ENCODE results near the gene TMEM52. TPM values are rescaled to one million over a fixed set of nuclear protein-coding genes. Genes with fewer than 3 reads are reported as not detected.

Gene TMEM52
- total RNA-seq, 4 donors from 2014 or later, result 1.4 to 6.3 (median 4.2) TPM; not detected in 1

DNA sequence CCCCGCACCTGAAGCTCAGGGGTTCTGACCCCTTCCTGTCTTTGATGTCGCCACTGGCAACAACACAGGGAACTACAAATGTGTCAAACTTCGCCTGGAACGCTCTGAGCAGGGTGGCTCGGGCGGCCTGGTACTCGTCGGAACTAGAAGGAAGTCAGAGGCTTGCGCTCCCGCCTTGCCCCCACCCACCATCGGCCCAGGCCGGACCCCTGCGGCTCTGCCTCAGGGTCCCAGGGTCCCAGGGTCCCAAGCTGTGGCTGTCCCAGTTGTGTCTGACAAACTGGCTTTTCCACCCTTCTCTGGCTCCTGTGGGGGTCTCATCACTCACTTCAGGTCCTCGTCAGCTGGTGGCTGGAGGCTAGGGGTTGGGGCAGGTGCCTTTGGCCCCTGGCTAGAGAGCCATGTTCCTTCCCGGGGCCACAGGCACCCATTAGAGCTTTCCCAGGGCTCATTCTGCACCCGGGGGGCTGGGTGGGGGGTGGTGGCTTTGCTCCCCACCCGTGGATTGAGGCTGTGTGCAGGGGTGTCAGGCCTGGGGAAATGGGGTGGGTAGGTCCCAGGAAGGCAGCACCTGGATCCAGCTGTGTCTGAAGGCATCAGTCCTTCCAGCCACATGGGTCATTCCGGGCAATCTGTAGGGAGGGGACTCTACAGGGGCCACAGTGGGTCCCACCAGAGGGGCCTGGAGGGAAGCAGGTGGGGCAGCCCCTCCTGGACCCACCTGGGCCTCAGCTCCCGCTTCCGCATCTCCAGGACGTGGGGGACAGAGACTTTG lies 8.0 kb upstream of the TMEM52 start:
- WGBS, result 92% methylated on average over 9 of the region's 21 CpGs
- intact Hi-C loops (cut with DNase I), result no loop called here
- no peak for TF ChIP-seq EP300 (IDR thresholded peaks at IDR 0.05)
- TF ChIP-seq, protein P1, sequence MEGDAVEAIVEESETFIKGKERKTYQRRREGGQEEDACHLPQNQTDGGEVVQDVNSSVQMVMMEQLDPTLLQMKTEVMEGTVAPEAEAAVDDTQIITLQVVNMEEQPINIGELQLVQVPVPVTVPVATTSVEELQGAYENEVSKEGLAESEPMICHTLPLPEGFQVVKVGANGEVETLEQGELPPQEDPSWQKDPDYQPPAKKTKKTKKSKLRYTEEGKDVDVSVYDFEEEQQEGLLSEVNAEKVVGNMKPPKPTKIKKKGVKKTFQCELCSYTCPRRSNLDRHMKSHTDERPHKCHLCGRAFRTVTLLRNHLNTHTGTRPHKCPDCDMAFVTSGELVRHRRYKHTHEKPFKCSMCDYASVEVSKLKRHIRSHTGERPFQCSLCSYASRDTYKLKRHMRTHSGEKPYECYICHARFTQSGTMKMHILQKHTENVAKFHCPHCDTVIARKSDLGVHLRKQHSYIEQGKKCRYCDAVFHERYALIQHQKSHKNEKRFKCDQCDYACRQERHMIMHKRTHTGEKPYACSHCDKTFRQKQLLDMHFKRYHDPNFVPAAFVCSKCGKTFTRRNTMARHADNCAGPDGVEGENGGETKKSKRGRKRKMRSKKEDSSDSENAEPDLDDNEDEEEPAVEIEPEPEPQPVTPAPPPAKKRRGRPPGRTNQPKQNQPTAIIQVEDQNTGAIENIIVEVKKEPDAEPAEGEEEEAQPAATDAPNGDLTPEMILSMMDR (IDR thresholded peaks at IDR 0.05), result no peak
- no peak for TF ChIP-seq POLR2A (IDR thresholded peaks at IDR 0.05; ENCODE audit: low read depth)
- TF ChIP-seq POLR2AphosphoS5 (IDR thresholded peaks at IDR 0.05), result no peak

DNA sequence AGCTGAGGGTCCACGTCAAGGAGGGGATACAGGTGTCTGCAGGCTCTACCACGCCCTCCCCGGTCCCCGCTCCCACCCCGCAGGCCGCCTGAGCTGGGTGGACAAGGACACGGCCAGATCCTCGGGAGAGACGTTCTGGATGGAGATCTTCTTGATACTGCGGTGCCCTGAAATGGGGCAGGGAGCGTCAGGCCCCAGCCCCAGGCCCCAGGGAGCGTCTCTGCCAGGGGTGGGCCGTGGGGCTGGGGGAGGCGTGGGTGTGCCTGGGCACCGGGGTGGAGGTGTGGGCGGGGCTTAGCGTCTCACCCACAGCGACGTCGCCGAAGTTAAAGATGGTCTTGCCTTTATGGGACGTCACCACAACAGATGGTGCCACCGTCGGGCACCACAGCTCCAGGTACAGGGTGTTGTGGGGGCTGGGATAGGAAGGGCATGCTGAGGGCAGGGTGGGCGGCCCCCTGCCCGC lies 7.3 kb upstream of the TMEM52 start:
- Histone ChIP-seq H3K36me3 (no peaks in the 10 kb centered on the region), H3K4me3 (no peak overlapping the region), H3K27me3 (peaks cover 0 to 19% (median 0%) of the 10 kb centered on the region in 4 donors), H3K4me1 (peaks cover 0 to 11% (median 3%) of the 10 kb centered on the region in 4 donors), H3K9me3 (no peaks in the 10 kb centered on the region), H3K27ac (replicated peaks in 1 of 4) (no peak overlapping the region)
- TF ChIP-seq, protein P1 (IDR thresholded peaks at IDR 0.05), result no peak
- TF ChIP-seq POLR2AphosphoS5 (IDR thresholded peaks at IDR 0.05) (no peak), POLR2A (IDR thresholded peaks at IDR 0.05; ENCODE audit: low read depth) (no peak), EP300 (IDR thresholded peaks at IDR 0.05) (no peak)
- intact Hi-C loops (cut with DNase I), result no loop called here
- DNase-seq (ENCODE audit: extremely low spot score), result no peak
- WGBS, result 40% methylated on average over 1 of the region's 26 CpGs

More for the DNA sequence above, 8.0 kb upstream of the TMEM52 start:
- DNase-seq (ENCODE audit: extremely low spot score), result no peak
- Histone ChIP-seq H3K4me1 (peaks cover 0 to 11% (median 3%) of the 10 kb centered on the region in 4 donors), H3K9me3 (no peaks in the 10 kb centered on the region), H3K27ac (replicated peaks in 1 of 4) (no peak overlapping the region), H3K27me3 (peaks cover 0 to 19% (median 0%) of the 10 kb centered on the region in 4 donors), H3K36me3 (no peaks in the 10 kb centered on the region), H3K4me3 (no peak overlapping the region)

DNA sequence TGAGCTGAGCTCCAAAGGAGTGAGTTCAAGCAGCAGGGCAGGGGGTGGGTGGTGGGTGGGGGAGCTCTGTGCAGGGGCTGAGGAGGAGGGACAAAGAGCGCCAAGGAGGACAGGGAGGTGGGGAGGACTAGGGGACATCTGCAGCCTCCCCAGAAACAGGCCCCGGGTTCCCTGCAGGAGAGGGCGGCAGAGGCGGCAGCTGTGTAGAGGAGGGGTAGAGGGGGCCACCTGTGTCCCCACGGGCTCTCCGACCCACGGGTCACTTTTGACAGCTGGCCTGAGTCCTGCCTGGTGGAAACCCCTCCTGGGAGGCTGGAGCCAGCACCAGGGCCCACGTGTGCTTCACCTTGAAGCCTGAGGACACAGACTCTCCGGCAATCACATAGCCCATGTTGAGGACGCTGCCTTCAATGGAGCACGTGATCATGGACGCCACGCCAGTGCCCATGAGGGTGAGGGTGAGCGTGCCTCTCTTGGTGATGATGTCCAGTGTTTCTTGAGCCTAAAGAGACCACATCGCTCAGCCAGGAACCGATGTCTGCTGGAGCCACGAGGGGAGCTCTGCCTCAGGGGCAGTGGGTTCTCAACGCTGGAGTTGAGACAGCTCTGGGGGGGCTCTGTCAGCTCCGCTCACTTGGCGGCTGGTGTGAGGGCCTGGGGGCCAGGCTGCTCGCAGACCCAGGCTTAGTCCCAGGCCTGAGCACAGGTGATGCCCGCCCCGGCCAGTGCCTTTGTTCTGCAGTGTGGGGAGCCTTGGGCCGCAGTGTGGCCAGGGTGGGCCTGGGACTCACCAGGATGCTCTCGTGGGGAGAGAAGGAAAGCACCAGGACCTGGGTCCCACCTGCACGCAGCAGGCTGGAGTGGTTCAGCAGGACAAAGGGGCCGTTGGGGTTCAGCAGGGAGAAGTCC lies 6.6 kb upstream of the TMEM52 start:
- intact Hi-C loops (cut with DNase I), result no loop called here
- Histone ChIP-seq H3K36me3 (no peaks in the 10 kb centered on the region), H3K9me3 (no peaks in the 10 kb centered on the region), H3K4me1 (peaks cover 0 to 11% (median 3%) of the 10 kb centered on the region in 4 donors), H3K27ac (replicated peaks in 1 of 4) (no peak overlapping the region), H3K4me3 (no peak overlapping the region), H3K27me3 (peaks cover 0 to 19% (median 0%) of the 10 kb centered on the region in 4 donors)
- no peak for DNase-seq (ENCODE audit: extremely low spot score)
- TF ChIP-seq EP300 (IDR thresholded peaks at IDR 0.05), result no peak
- no peak for TF ChIP-seq POLR2A (IDR thresholded peaks at IDR 0.05; ENCODE audit: low read depth)
- WGBS, result 68% methylated on average over 10 of the region's 27 CpGs

DNA sequence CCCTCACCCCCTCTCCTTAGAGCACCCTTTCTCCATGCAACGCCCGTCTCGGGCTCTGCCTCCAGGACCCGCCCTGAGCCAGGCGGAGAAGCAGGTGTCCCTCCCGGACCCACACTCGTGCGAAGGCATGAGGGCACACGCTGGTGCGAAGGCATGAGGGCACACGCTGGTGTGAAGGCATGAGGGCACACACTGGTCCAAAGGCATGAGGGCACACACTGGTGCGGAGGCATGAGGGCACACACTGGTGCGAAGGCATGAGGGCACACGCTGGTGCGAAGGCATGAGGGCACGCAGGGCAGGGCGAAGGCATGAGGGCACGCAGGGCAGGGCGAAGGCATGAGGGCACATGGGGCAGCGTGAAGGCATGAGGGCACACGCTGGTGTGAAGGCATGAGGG lies 5.8 kb upstream of the TMEM52 start:
- no peak for TF ChIP-seq POLR2AphosphoS5 (IDR thresholded peaks at IDR 0.05)
- TF ChIP-seq EP300 (IDR thresholded peaks at IDR 0.05), result no peak
- TF ChIP-seq POLR2A (IDR thresholded peaks at IDR 0.05; ENCODE audit: low read depth), result no peak
- TF ChIP-seq, protein P1 (IDR thresholded peaks at IDR 0.05), result no peak
- DNase-seq (ENCODE audit: extremely low spot score), result no peak
- Histone ChIP-seq H3K27me3 (peaks cover 0 to 19% (median 0%) of the 10 kb centered on the region in 4 donors), H3K27ac (replicated peaks in 1 of 4) (no peak overlapping the region), H3K4me3 (no peak overlapping the region), H3K9me3 (no peaks in the 10 kb centered on the region), H3K36me3 (no peaks in the 10 kb centered on the region), H3K4me1 (peaks cover 1 to 13% (median 5%) of the 10 kb centered on the region in 4 donors)
- WGBS, result 91% methylated on average over 21 of the region's 21 CpGs
- intact Hi-C loops (cut with DNase I), result no loop called here

DNA sequence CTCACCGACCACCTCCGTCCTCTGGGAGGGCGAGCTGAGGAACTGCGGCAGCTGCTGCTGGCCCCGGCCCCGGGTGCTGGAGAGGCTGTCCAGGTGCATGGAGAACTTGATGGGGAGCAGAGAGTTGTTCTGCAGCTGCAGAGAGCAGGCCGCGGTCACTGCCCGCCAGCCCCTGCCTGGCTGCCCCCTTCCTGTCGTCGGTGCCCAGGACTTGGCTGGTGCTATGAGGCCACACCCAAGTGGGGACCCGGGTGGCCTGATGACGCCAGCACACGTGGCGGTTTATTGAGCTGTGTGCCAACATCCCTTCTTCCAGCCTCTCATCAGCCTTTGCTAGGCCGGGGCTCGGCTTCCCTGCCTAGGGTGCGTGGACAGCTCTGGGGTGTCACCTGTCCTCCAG lies 5.3 kb upstream of the TMEM52 start:
- DNase-seq (ENCODE audit: extremely low spot score), result no peak
- no peak for TF ChIP-seq POLR2AphosphoS5 (IDR thresholded peaks at IDR 0.05)
- TF ChIP-seq, protein P1 (IDR thresholded peaks at IDR 0.05), result no peak
- TF ChIP-seq POLR2A (IDR thresholded peaks at IDR 0.05; ENCODE audit: low read depth), result no peak
- TF ChIP-seq EP300 (IDR thresholded peaks at IDR 0.05), result no peak
- Histone ChIP-seq H3K9me3 (no peaks in the 10 kb centered on the region), H3K4me1 (peaks cover 5 to 18% (median 9%) of the 10 kb centered on the region in 4 donors), H3K27ac (replicated peaks in 1 of 4) (no peak overlapping the region), H3K4me3 (no peak overlapping the region), H3K27me3 (peaks cover 0 to 19% (median 0%) of the 10 kb centered on the region in 4 donors), H3K36me3 (no peaks in the 10 kb centered on the region)
- intact Hi-C loops (cut with DNase I), result no loop called here
- WGBS, result 47% methylated on average over 14 of the region's 18 CpGs
